ENCODE results near the gene CCL4.
"Not testable (repeated sequence)": the region's sequence is repeated elsewhere in the genome, so short reads cannot be mapped to it uniquely, and the experiment has no call there.

The CCL4 gene

GRCh38 chr17:36088670-36089338 is 14.8 kb upstream of the CCL4 start:
- FAIRE-seq = no peak

DNA sequence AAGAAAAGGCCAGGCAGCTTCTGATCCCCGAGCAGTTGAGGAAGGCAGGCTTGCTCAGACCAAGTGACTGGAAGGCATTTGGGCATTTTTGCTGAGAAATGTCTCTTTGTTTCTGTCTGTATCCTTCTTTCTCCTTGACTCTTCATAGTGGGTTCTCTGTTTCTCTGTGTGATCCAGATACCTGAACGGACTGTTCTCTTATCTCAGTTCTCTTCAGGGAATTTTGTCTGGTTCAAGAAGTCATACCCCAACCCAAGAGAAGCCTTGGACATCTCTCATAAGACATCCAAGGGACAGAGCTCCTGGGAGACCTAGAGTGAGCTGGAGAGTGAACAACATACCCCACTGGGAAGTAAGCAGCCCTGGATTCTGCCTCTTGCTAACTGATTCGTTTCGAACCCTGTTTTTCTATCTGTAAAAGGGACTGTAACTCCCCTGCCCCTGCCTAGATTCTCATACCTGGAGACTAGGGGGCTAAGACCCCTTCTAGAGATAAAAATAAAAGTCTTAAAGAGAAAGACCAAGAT is 14.2 kb upstream of the CCL4 start:
- FAIRE-seq = no peak

GRCh38 chr17:36089888-36090836 is 13.5 kb upstream of the CCL4 start, which contains the start of gene CCL3:
Gene CCL3 (minus strand): TSS chr17:36090143. CDS start chr17:36090058, 85 bp downstream.
- FAIRE-seq = no peak

DNA sequence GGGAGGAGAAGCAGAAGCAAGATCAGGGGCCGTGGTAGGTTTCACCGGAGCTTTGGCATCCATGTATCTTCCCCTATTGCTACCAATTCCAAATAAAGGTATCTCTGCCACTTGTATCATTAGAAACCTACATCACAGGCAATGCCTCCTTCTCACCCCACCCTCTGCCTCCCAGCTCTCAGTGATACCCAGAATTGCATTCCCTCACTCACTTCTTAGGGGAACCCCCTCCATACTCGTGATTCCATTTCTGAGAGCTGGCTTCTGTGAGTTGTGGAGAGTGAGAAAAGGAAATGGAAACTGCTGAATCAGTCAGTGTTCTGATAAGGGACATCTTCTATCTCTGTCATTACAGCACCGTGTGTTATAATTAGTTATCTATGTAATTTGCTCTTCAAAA is 11.4 kb upstream of the CCL4 start:
- FAIRE-seq = no peak

DNA sequence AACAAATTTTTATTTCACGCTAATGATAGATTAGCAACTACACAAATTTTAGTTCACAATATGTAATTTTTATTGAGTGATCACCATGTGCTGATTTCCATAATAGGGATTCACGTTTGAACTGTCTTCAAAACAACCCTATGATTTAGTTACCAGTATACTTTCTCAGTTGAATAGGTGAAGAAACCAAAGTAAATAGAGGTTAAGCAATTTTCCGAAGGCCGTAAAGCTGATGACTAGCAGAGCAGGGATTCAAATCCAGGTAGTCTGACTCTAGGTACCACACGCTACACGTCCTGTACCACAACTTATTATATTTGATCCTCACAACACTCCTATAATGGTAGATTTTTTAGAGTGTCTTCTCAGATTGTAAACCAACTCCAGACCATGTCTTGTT is 10.9 kb upstream of the CCL4 start:
- FAIRE-seq = not testable (repeated sequence)

GRCh38 chr17:36094232-36094631 is 9.4 kb upstream of the CCL4 start:
- FAIRE-seq = no peak

DNA sequence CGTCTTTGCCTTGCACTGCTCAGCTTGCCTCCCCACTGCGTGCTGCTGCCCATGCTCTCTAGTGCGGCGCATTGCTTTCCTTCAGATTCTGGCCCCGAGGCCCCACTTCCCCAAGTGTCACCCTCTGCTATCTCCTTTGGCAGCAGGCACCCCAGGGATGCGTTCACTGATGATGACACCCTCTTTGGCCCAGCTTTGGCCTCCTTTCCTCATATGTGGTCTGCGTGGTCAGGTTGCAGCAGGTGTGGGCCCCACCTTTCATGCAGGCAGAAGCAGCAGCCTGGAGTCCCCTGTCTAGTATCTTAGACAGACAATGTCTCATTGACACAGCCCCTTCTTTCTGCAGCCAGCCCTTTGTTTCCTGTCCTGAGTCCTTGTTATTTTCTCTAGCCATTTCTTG is 8.9 kb upstream of the CCL4 start:
- no peak for FAIRE-seq

GRCh38 chr17:36095992-36096391 is 7.6 kb upstream of the CCL4 start:
- no peak for FAIRE-seq

DNA sequence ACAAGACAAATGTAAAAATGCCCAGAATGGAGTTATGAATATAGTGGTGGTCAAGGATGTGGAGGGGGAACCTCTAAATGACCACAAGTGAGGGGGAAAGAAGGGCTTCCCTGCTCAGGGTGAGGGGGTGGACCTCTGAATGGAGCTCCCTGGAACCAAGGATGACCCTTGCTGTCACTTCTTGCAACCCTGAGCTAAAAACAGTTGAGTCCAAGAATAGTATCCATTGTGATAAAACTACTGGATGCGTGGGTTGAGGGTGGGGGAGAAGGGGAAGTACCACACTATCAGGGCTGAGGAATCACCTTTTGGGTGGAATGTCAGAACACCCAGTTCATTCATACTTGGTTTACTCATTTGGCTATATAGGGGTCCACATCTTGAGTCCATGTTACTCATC is 4.6 kb upstream of the CCL4 start:
- not testable (repeated sequence) for FAIRE-seq

- FAIRE-seq = not testable (repeated sequence)
These were observed 619 bp downstream of the CCL4 start for GRCh38 chr17:36104246-36104645.

- FAIRE-seq = no peak
These were observed 1.1 kb downstream of the CCL4 start for GRCh38 chr17:36104701-36105181.

DNA sequence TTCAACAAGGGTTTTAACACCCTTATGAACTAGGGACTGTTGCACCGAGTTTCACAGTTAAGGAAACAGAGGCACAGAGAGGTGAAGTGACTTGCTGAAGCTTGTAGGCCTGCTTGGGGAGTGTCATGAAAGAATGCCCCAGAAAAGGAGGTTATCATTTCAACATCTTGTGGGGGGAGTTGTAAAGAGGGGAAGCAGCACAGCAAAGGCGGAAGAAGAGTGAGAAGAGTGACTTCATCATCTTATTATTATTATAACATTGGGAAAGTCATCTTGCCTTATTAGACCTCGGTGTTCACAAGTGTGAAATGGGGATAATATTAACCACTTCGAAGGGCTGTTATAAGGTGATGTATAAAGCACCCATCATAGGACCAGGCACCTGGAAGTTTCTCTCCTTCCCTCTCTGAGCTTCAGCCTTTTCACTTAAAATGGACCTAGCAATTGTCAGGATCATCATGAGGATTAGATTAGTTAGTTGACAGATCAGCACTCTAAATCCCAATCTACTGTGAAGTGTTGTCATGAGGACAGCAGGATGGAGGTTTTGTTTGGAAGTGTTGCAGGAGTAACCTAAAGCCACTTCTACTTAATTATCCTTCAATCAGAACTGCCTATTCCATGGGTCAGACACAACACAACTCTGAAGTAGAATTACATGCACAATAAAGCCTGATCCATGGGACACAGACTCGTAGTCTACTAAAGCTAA is 2.3 kb downstream of the CCL4 start:
- FAIRE-seq = no peak

DNA sequence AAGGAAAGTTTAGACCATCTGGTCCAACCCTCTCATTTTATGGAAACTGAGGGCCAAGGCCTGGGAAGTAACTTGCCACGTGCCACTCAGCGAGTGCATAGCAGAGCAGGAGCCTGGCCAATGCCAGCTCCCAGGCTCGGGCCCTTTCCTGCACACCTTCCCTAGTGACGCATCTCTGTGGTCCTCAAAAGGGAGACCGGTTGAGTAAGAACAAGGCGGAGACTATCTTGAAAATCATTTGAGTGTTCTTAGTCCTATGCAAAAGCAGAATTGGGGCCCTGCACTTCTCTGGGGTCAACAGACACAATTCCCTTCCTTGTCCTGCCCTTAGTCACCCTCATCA is 2.8 kb downstream of the CCL4 start:
- no peak for FAIRE-seq

- no peak for FAIRE-seq
These were observed 4.0 kb downstream of the CCL4 start for GRCh38 chr17:36107660-36108059.

- FAIRE-seq = not testable (repeated sequence)
These were observed 4.6 kb downstream of the CCL4 start for GRCh38 chr17:36108265-36108664.

DNA sequence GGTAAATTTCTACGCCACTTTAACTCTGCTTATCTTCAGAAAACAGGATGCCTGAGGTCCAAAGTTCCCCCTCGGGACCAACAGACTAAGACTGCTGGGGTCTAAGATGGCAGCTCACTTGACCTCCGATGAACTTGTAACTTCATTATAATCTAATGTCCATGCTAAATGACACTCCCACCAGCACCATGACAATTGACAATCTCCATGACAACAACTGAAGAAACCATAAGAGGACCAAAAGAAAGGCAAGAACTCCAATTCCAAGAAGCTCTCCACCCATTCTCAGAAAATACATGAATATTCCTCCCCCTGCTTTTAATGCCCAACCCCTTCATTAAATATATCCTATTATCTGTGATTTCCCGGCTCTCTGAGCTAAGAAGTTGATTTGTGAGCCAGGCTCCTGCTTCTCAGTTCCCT is 7.5 kb downstream of the CCL4 start:
- no peak for FAIRE-seq

DNA sequence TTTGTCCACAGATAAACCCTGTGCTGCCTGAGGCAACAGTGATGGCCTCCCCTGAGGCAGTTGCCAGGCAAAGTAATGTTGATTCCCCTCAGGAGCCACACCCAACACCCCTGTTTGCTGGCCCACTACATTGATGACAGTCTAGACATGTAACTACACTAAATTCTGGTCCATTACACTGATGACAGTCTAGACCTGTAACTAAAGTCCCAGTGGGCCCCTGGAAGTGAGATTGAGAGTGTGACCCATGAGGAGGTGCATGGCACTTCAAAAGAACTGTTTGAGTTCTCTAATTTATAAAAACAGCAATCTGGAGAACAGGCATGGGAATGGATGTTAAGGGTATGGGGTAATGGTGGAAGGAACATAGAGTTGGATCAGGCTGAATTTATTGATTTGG is 8.9 kb downstream of the CCL4 start:
- no peak for FAIRE-seq

- not testable (repeated sequence) for FAIRE-seq
These were observed 9.5 kb downstream of the CCL4 start for GRCh38 chr17:36113131-36113530.

DNA sequence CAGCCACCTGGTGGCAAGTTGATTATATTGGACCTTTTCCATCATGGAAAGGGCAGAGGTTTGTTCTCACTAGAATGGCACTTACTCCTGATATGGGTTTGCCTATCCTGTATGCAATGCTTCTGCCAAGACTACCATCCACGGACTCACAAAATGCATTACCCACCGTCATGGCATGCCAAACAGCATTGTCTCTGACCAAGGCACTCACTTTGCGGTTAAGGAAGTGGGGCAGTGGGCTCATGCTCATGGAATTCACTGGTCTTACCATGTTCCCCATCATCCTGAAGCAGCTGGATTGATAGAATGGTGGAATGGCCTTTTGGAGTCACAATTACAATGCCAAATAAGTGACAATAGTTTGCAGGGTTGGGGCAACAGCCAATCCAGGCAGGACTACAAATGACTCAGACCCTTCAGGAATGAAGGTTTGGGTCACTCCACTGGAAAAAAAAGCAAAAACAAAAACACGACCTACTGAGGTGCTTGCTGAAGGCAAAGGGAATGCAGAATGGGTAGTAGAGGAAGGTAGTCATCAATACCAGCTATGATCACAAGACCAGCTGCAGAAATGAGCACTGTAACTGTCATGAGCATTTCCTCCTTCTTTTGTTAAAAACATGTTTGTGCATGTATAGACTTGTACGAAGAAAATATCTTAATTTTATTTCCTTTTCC is 11.5 kb downstream of the CCL4 start:
- not testable (repeated sequence) for FAIRE-seq

GRCh38 chr17:36115649-36115977 is 12.0 kb downstream of the CCL4 start:
- FAIRE-seq = not testable (repeated sequence)

DNA sequence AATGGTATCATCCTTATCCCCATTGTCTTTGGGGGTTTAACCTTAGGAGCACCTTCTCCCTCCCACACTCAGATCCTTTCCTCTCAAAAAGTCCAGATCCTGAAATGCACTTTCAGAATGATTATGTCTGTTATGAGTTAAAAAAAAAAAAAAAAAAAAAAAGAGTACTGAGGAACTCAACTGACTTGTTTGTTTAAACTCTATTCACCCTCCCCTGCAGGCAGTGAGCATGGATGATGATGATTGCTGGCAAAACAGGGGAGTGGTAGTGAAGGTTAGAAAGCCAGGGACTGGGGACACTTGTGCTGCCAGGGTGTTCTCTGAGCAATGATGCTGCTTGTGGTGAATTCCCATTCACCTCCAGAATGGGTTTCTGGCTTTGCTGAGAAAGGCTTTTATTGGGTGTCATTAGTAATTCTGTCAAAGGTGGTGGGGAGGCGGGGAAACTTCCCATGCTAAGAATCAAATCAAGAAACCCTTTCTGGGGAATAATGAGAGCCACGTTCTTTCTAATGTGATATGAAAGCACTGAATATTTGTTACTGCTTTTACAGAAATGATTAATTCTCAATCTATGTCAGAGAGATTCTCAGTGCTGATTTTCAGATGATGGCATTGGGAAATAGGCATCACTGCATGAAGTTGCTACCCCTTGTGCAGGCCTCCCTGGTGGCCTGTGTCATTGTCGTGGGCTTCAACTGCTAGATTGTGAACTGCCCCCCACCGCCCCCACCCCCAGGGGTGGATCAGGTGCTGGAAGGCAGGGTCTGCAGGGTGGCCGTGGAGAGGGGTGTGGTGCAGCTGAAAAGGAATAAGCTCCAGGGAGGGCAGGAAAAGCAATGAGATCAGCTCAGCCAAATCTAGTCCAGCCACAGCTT is 14.1 kb downstream of the CCL4 start:
- FAIRE-seq = no peak

Measured in G401.6 (cell line).